HG03060 (cell line): Measurements from ENCODE around the gene CACNA2D3.

ENCODE experiments used
- ATAC-seq: cut with Tn5 transposase; IDR thresholded peaks from one replicate; pipeline ENCODE4 v1.9.1; 2021; ENCODE audit warnings: low read depth, moderate number of reproducible peaks; ENCODE audit not compliant: unreplicated experiment

CACNA2D3 gene

GRCh38 chr3:54515441-54516213, 393.3 kb downstream of the CACNA2D3 start:
- no peak for ATAC-seq

- ATAC-seq: no peak
Measured at GRCh38 chr3:54517424-54517823, 395.1 kb downstream of the CACNA2D3 start.

- ATAC-seq: no peak
Measured at GRCh38 chr3:54518011-54518675, 395.8 kb downstream of the CACNA2D3 start.

GRCh38 chr3:54519493-54519892, 397.1 kb downstream of the CACNA2D3 start:
- ATAC-seq: no peak

- ATAC-seq: no peak
Measured at GRCh38 chr3:54520060-54520459, 397.7 kb downstream of the CACNA2D3 start.

- ATAC-seq: no peak
Measured at GRCh38 chr3:54527521-54527920, 405.2 kb downstream of the CACNA2D3 start.

GRCh38 chr3:54527953-54528352, 405.6 kb downstream of the CACNA2D3 start:
- no peak for ATAC-seq

GRCh38 chr3:54528668-54529067, 406.3 kb downstream of the CACNA2D3 start:
- no peak for ATAC-seq

- no peak for ATAC-seq
Measured at GRCh38 chr3:54530091-54530490, 407.7 kb downstream of the CACNA2D3 start.

GRCh38 chr3:54530944-54531343, 408.6 kb downstream of the CACNA2D3 start:
- no peak for ATAC-seq

GRCh38 chr3:54531741-54532140, 409.4 kb downstream of the CACNA2D3 start:
- ATAC-seq: no peak

- no peak for ATAC-seq
Measured at GRCh38 chr3:54533856-54534255, 411.5 kb downstream of the CACNA2D3 start.

- ATAC-seq: no peak
Measured at GRCh38 chr3:54535619-54536018, 413.3 kb downstream of the CACNA2D3 start.

- no peak for ATAC-seq
Measured at GRCh38 chr3:54536450-54536849, 414.1 kb downstream of the CACNA2D3 start.

- ATAC-seq: no peak
Measured at GRCh38 chr3:54537506-54537905, 415.2 kb downstream of the CACNA2D3 start.

GRCh38 chr3:54538346-54538745, 416.0 kb downstream of the CACNA2D3 start:
- ATAC-seq: no peak

GRCh38 chr3:54541369-54541768, 419.0 kb downstream of the CACNA2D3 start:
- ATAC-seq: no peak

- ATAC-seq: no peak
Measured at GRCh38 chr3:54543446-54543845, 421.1 kb downstream of the CACNA2D3 start.

GRCh38 chr3:54547051-54547450, 424.7 kb downstream of the CACNA2D3 start:
- ATAC-seq: no peak

- no peak for ATAC-seq
Measured at GRCh38 chr3:54547846-54548245, 425.5 kb downstream of the CACNA2D3 start.

- ATAC-seq: no peak
Measured at GRCh38 chr3:54549607-54550220, 427.4 kb downstream of the CACNA2D3 start.
